GM19438 (cell line): ENCODE measurements around the gene BCAN.

Experiments
- ATAC-seq: cut with Tn5 transposase; IDR thresholded peaks from one replicate; pipeline ENCODE4 v1.9.1; 2021; ENCODE audit warnings: low read depth; ENCODE audit not compliant: unreplicated experiment

The BCAN gene

GRCh38 chr1:156643049-156643777 is 1.3 kb downstream of the BCAN start:
- no peak for ATAC-seq

- no peak for ATAC-seq
These were observed 1.8 kb downstream of the BCAN start for GRCh38 chr1:156643778-156644092.

DNA sequence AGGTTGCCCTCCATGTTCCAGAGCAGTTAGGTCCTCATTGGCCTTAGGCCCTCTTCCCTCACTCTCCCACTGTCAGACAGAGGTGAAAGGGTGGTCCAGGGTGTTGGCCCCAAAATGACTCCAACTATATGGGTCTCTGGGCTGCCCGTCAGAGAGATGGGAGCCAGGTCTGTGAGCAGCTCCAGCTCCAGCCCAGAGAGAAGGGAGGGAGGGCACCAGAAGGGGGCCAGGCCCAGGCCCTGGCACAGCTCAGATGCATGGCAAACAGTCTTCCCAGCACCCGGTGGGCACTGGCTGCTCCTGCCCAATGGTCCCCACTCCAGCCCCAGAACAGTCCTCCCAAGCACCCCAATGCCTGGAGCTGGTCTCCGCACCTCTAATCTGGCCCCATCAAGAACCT is 2.2 kb downstream of the BCAN start:
- ATAC-seq = no peak

DNA sequence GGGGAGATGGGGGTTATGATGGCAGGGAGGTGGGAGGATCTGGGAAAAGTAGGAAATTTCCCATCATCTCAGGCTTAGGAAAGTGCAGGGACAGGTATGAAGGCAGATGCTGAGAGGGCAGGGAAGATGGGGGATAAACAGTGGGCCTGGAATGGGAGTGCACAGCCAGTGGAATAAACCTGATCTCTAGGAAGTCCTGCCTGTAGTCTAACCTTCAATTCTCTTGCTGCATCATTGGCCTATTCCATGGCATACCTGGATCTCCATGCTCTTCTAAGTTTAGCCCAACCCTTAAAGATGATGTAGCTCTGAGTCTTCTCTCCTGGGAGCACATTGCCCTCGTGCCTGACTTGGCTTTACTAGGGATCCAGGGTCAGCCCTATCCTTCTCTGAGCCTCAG is 2.7 kb downstream of the BCAN start:
- ATAC-seq = no peak

GRCh38 chr1:156645056-156645455 is 3.1 kb downstream of the BCAN start:
- ATAC-seq = no peak

- ATAC-seq = no peak
These were observed 3.7 kb downstream of the BCAN start for GRCh38 chr1:156645666-156646065.

DNA sequence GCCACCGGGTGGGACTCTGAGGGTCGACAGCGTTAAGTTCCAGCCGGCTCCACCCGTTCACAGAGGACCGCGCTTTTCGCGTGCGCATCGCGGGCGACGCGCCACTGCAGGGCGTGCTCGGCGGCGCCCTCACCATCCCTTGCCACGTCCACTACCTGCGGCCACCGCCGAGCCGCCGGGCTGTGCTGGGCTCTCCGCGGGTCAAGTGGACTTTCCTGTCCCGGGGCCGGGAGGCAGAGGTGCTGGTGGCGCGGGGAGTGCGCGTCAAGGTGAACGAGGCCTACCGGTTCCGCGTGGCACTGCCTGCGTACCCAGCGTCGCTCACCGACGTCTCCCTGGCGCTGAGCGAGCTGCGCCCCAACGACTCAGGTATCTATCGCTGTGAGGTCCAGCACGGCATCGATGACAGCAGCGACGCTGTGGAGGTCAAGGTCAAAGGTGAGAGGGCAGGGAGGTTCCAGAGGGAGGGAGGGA is 4.9 kb downstream of the BCAN start:
- ATAC-seq = no peak

GRCh38 chr1:156647351-156647750 is 5.4 kb downstream of the BCAN start:
- no peak for ATAC-seq

DNA sequence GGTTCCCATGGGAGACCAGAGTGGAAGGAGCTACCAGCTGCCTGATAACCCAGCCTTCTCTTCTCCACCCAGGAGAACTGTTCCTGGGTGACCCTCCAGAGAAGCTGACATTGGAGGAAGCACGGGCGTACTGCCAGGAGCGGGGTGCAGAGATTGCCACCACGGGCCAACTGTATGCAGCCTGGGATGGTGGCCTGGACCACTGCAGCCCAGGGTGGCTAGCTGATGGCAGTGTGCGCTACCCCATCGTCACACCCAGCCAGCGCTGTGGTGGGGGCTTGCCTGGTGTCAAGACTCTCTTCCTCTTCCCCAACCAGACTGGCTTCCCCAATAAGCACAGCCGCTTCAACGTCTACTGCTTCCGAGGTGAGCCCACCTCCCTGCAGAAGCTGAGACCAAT is 6.6 kb downstream of the BCAN start:
- ATAC-seq = no peak

- no peak for ATAC-seq
These were observed 7.0 kb downstream of the BCAN start for GRCh38 chr1:156648951-156649350.

DNA sequence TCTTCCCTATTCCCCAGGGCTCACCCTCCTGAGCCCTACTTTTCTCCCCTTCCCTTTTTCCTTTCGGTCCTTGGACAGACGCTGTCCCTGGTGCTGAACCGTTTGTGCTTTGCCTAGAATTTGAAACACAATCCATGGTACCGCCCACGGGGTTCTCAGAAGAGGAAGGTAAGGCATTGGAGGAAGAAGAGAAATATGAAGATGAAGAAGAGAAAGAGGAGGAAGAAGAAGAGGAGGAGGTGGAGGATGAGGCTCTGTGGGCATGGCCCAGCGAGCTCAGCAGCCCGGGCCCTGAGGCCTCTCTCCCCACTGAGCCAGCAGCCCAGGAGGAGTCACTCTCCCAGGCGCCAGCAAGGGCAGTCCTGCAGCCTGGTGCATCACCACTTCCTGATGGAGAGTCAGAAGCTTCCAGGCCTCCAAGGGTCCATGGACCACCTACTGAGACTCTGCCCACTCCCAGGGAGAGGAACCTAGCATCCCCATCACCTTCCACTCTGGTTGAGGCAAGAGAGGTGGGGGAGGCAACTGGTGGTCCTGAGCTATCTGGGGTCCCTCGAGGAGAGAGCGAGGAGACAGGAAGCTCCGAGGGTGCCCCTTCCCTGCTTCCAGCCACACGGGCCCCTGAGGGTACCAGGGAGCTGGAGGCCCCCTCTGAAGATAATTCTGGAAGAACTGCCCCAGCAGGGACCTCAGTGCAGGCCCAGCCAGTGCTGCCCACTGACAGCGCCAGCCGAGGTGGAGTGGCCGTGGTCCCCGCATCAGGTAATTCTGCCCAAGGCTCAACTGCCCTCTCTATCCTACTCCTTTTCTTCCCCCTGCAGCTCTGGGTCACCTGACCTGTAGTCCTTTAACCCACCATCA is 10.4 kb downstream of the BCAN start:
- no peak for ATAC-seq

DNA sequence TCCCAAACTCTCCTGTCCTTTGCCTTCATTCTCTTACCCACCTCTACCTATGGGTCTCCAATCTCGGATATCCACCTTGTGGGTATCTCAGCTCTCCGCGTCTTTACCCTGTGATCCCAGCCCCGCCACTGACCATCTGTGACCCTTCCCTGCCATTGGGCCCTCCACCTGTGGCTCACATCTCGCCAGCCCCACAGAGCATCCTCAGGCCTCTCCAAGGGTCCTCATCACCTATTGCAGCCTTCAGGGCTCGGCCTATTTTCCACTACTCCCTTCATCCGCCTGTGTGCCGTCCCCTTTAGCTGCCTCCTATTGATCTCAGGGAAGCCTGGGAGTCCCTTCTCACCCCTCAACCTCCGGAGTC is 11.1 kb downstream of the BCAN start:
- ATAC-seq = no peak

- ATAC-seq = no peak
These were observed 12.8 kb downstream of the BCAN start for GRCh38 chr1:156654700-156655099.

DNA sequence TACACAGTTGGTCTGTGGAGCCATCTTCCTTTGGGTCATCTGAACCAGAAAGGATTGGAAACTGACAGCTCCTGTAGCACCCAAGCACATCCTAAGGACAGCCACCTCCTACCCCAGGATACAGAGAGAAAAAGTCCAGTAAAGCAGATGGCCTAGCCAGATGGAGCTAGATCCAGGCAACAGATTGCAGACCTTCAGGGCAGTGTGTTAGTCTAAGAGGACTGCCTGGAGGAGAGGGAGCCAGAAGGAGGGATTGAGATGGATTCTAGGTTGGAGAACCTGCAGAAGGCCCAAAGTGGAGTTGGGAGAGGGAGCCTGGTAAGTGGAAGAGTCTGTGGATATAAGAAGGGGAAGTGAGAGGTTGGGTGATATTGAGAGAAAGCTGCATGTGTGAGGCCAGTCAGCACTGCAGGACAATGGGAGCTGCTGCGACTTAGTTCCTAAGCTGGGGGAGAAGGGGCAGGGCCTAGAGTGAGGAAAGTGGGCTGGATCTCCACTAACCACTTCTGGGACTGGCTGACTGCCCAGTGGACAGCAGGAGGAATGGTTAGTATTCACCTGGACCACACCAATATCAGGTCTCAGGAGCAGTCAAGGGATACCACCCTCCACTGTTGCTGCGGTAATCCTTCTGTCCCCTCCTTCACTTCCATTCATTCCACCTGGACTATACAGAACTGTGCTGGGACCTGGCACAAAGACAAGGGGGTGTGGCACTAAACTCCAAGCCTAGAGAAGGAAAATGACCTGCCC is 13.4 kb downstream of the BCAN start:
- ATAC-seq = no peak

DNA sequence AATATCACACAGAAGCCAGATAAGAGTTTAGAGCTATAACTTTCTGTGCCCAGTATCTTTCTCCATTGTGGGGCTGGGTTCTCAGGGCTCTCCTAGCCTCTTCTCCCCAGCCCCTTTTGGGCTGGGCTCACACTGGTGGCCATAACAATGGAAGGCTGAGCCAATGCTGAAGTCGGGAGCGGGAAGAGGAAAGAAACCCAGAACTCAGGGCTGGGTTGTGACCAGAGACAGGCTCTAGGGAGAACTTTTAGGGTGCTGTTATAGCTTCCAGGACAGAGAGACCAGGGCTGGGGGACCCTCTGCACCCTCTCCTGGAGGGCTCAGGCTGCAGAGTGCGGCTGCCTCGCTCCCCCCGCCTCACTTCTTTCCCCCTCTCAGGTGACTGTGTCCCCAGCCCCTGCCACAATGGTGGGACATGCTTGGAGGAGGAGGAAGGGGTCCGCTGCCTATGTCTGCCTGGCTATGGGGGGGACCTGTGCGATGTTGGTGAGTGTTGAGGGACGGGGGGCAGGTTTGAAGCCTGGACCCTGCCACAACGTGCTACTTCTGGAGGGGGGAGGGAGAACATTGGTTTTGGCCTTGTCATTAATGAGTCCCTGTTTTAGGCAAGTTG is 14.1 kb downstream of the BCAN start:
- no peak for ATAC-seq

GRCh38 chr1:156656806-156657740 is 15.2 kb downstream of the BCAN start:
- no peak for ATAC-seq

DNA sequence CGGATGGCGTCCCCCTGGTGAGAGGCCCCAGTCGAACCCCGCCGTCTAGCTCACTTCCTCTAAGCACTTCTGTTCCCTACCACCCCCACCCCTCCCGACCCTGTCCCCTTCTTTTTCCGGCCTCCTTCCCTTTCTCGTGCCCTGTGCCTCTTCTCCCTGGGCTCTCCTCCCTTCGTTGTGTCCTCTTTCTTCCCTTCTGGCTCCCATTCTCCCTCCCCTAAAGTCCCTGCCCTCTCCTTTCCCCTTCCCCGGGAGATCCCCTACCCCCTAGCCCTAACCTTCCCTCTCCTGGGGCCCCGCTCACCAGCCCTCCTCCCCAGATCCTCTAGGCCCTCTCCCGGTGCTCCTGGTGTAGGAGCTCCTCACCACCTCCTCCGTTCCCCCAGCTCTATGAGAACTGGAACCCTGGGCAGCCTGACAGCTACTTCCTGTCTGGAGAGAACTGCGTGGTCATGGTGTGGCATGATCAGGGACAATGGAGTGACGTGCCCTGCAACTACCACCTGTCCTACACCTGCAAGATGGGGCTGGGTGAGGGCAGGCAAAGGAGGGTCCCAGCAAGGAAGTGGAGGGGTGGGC is 15.9 kb downstream of the BCAN start:
- ATAC-seq = no peak

DNA sequence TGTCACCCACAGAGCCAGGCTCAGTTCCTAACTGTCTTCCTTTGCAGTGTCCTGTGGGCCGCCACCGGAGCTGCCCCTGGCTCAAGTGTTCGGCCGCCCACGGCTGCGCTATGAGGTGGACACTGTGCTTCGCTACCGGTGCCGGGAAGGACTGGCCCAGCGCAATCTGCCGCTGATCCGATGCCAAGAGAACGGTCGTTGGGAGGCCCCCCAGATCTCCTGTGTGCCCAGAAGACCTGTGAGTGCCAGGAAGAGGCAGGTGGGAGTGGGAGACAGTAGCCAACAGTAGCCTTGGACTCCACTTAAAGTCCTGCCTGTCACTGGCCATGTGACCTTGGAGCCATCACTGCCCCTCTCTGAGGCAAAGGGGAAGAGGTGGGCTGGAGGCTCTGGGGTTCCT is 16.6 kb downstream of the BCAN start:
- no peak for ATAC-seq

- no peak for ATAC-seq
These were observed 17.1 kb downstream of the BCAN start for GRCh38 chr1:156658945-156659574.
